BE2C (cell line): Measurements from ENCODE around the gene TAF11L3. TPM values are rescaled to one million over a fixed set of nuclear protein-coding genes. Genes with fewer than 3 reads are reported as not detected.
A peak's percentile ranks its signal among the peaks of the same experiment; 100 is the strongest.
"Not testable (repeated sequence)": the region's sequence is repeated elsewhere in the genome, so short reads cannot be mapped to it uniquely, and the experiment has no call there.

ENCODE experiments used
- DNase-seq: peaks from one replicate; pipeline ENCODE4 v3.0.0-alpha.2; 2020
- H3K27me3 ChIP-seq: fragments of 250-450 bp; sonication (Bioruptor Pico); 2 replicates; pipeline ENCODE4 v1.5.1; 2020; ENCODE audit warnings: mild to moderate bottlenecking
- H3K36me3 ChIP-seq: fragments of 250-450 bp; sonication (Bioruptor Pico); 2 replicates; pipeline ENCODE4 v1.5.1; 2020; ENCODE audit warnings: mild to moderate bottlenecking
- H3K4me1 ChIP-seq: fragments of 250-450 bp; sonication (Bioruptor Pico); 2 replicates; pipeline ENCODE4 v1.5.1; 2020
- H3K4me3 ChIP-seq: 2 replicates; pipeline ENCODE4 v1.5.1; 2011; ENCODE audit warnings: low read depth, low read length
- H3K9me3 ChIP-seq: fragments of 250-450 bp; sonication (Bioruptor Pico); 2 replicates; pipeline ENCODE4 v1.5.1; 2020
- polyA plus RNA-seq: library from polyadenylated mRNA; unstranded; fragments of >200 nt; gene quantifications from one replicate; pipeline ENCODE4 v1.2.1, GENCODE V29; 2012; ENCODE audit warnings: low read depth, missing spikeins; ENCODE audit not compliant: insufficient read length, insufficient read depth
- TF ChIP-seq, protein P1 (sequence below): IDR thresholded peaks from 2 replicates; pipeline ENCODE4 v1.5.1; 2012; ENCODE audit warnings: mild to moderate bottlenecking, low read depth, low read length

Gene TAF11L3
- not detected for polyA plus RNA-seq

DNA sequence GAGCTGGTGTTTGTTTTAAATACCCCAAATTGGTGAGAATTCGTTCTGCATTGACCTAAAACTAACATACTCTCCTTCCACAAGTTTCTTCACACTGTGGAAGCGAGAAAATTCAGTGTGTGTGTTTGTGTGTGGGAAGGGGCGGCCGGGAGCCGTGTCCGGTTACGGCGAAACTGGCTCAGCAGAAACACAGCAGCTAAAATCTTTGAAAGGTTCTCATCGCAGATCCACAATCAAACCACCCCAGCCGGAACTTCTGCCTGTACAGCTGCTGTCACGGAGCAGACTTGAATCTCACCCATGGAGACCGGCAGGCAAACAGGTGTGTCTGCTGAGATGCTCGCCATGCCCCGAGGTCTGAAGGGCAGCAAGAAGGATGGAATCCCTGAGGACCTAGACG lies at the start of gene TAF11L3:
Gene TAF11L3 (plus strand): TSS at position 301 of the 400 bp plus-strand sequence.
- not testable (repeated sequence) for H3K27me3 ChIP-seq, DNase-seq, H3K4me1 ChIP-seq, H3K4me3 ChIP-seq, H3K36me3 ChIP-seq, H3K9me3 ChIP-seq

GRCh38 chr5:17470064-17470463 lies 48.1 kb upstream of the TAF11L3 start:
- no peak for DNase-seq
- no peaks in the 10 kb centered on the region for H3K4me1 ChIP-seq
- H3K4me3 ChIP-seq, result no peak overlapping the region
- no peaks in the 10 kb centered on the region for H3K27me3 ChIP-seq
- no peaks in the 10 kb centered on the region for H3K36me3 ChIP-seq
- TF ChIP-seq, protein P1, sequence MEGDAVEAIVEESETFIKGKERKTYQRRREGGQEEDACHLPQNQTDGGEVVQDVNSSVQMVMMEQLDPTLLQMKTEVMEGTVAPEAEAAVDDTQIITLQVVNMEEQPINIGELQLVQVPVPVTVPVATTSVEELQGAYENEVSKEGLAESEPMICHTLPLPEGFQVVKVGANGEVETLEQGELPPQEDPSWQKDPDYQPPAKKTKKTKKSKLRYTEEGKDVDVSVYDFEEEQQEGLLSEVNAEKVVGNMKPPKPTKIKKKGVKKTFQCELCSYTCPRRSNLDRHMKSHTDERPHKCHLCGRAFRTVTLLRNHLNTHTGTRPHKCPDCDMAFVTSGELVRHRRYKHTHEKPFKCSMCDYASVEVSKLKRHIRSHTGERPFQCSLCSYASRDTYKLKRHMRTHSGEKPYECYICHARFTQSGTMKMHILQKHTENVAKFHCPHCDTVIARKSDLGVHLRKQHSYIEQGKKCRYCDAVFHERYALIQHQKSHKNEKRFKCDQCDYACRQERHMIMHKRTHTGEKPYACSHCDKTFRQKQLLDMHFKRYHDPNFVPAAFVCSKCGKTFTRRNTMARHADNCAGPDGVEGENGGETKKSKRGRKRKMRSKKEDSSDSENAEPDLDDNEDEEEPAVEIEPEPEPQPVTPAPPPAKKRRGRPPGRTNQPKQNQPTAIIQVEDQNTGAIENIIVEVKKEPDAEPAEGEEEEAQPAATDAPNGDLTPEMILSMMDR, result no peak
- no peaks in the 10 kb centered on the region for H3K9me3 ChIP-seq

GRCh38 chr5:17475064-17475463 lies 43.1 kb upstream of the TAF11L3 start:
- H3K4me1 ChIP-seq, DNase-seq, H3K9me3 ChIP-seq, H3K36me3 ChIP-seq, H3K4me3 ChIP-seq, H3K27me3 ChIP-seq: not testable (repeated sequence)

DNA sequence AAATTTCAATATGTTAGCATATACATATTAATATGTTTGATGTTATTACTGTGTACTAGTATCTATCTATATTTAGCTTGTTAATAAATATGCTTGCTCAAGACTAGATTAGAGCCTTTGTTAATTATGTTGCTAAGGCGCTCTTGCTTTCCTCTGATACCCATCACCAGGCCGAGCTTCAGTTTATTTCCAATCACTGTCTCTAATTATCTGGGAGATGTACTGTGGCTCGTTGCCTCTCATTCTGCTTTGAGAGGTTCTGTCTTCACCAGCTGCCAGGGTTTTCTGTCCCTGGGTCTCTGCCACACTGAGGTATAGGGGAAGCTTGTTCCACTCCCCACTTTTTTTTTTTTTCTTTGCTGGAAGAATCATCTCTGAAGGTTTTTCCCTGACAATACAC lies 41.1 kb upstream of the TAF11L3 start:
- H3K4me3 ChIP-seq, result peak overlapping the region; percentile 33
- H3K9me3 ChIP-seq, result no peaks in the 10 kb centered on the region
- peaks cover 14% of the 10 kb centered on the region for H3K4me1 ChIP-seq
- TF ChIP-seq, protein P1, result no peak
- no peaks in the 10 kb centered on the region for H3K27me3 ChIP-seq
- peak; percentile 76 for DNase-seq
- no peaks in the 10 kb centered on the region for H3K36me3 ChIP-seq

DNA sequence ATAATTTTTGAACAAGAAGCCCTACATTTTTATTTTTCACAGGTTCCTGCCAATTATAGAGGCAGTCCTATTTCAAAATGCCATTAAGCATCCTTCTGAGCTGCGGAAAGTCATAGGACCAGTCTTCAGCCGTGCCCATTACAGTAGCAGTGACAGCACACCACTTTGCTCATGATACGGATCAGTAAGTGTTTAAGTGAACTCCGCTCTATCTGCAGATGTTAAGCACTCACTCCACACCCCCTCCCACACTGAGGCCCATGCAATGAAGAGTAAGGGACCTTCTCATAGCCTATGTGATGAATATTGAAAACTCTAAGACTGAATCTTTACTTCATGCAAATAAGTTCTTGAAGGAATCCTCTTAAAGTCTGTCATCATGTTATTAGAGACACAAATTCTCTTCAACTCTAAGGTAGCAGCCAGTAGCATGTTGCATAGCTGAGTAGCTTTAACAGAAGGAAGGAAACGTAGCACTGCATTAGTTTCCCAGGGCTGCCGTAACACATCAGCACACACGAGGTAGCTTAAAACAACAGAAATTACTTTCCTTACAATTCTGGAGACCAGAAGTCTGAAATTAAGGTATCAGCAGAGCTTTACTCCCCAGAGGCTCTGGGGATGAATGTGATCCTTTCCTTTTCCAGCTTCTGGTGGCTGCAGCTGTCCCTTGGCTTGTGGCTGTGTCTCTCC lies 40.4 kb upstream of the TAF11L3 start:
- no peaks in the 10 kb centered on the region for H3K9me3 ChIP-seq
- H3K36me3 ChIP-seq, result no peaks in the 10 kb centered on the region
- no peaks in the 10 kb centered on the region for H3K27me3 ChIP-seq
- H3K4me3 ChIP-seq, result peak overlapping the region; percentile 33
- peak; percentile 82 for DNase-seq
- H3K4me1 ChIP-seq, result peaks cover 14% of the 10 kb centered on the region
- TF ChIP-seq, protein P1, result no peak

- no peaks in the 10 kb centered on the region for H3K9me3 ChIP-seq
- no peak overlapping the region for H3K4me3 ChIP-seq
- TF ChIP-seq, protein P1, result no peak
- no peaks in the 10 kb centered on the region for H3K36me3 ChIP-seq
- peaks cover 18% of the 10 kb centered on the region for H3K4me1 ChIP-seq
- H3K27me3 ChIP-seq, result no peaks in the 10 kb centered on the region
- DNase-seq, result no peak
These were observed 36.8 kb upstream of the TAF11L3 start for GRCh38 chr5:17481378-17481777.

- no peaks in the 10 kb centered on the region for H3K27me3 ChIP-seq
- DNase-seq, result no peak
- peaks cover 18% of the 10 kb centered on the region for H3K4me1 ChIP-seq
- no peaks in the 10 kb centered on the region for H3K36me3 ChIP-seq
- TF ChIP-seq, protein P1, result no peak
- no peaks in the 10 kb centered on the region for H3K9me3 ChIP-seq
- H3K4me3 ChIP-seq, result no peak overlapping the region
These were observed 35.4 kb upstream of the TAF11L3 start for GRCh38 chr5:17482790-17483189.

- DNase-seq, H3K9me3 ChIP-seq, H3K4me3 ChIP-seq, H3K36me3 ChIP-seq, H3K27me3 ChIP-seq: not testable (repeated sequence)
- H3K4me1 ChIP-seq, result peaks cover 10% of the 10 kb centered on the region
These were observed 31.5 kb upstream of the TAF11L3 start for GRCh38 chr5:17486464-17487173.
